NCI-H1930 (cell line): ENCODE data around the gene SHROOM3.

Experiments
- DNase-seq, 2 experiments: peaks; one replicate each; lab custom pipeline; 2025; lab: John Stamatoyannopoulos, UW

Gene SHROOM3

GRCh38 chr4:76624931-76625715, 190.1 kb downstream of the SHROOM3 start:
- no peak for DNase-seq

DNA sequence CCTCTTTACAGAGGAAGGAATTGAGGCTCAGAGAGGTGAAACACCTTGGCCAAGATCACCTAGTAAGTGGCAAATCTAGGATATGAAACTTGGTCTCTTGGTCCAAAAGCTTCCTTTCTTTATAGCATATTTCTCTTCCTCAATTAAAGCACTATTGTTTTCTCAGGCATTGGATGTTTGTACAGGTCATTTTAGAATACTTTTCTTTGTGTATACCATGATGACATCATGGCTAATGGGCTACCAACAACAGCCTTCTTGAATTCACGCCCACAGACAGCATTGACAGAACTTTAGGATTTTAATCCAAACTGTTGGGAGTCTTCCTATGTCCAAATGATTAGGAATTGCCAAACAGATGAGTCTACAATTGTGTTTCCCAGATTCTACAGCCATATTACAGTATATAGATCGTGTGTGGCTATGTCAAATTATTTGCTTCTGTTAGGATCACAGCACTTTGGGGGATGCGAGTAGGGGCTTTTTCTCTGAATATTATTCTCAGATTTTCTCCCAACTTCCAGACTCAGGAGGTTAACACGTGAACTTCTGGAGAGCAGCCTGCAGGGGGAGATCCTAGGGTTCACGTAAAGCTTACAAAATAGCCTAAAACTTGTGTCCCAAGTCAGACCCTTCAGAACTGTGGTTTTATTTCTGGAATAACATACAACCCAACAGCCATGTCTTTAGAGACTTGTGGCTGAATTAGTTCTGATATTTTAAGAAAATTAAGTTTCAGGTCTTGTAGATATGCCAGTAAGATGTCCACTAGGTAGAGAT, 191.8 kb downstream of the SHROOM3 start:
- no peak for DNase-seq

GRCh38 chr4:76628251-76628650, 193.2 kb downstream of the SHROOM3 start:
- no peak for DNase-seq

DNA sequence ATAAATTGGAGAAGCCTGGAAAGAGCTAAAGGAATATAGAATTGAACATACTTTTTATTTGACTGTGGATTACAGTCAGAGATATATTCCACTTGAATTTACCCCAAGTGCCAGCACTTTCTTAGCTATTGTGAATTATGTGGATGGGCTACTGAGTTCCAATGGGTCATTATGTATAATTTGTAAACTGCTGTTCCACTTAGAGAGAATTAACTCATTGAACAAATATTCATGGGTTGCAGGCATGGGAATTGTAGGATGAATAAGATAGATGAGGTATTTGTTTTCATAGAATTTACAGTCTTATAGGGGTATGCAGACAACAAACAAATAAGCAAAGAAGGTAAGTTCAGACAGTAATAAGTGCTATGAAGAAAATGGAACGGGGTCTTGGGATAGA, 195.7 kb downstream of the SHROOM3 start:
- no peak for DNase-seq

DNA sequence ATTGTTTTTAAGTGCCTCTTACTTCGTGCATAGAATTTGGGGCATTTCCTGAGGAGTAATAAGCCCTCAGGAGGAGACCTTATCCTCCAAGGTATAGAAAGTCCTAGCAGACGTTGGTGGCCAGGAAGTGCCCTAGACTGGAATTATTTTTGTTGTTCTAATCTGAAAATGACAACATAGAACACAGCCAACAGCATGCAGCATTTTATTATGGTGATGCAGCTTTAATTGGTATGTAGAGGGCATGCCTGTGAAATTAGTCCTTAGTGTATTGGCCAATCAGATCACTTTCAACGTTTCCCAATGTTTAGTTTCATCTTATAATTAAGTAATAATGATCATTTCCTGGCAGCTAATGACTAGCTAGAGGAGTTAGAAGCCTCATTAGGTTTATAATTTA, 199.2 kb downstream of the SHROOM3 start:
- no peak for DNase-seq

- DNase-seq: no peak
Observed at GRCh38 chr4:76637712-76638361, 202.8 kb downstream of the SHROOM3 start.

DNA sequence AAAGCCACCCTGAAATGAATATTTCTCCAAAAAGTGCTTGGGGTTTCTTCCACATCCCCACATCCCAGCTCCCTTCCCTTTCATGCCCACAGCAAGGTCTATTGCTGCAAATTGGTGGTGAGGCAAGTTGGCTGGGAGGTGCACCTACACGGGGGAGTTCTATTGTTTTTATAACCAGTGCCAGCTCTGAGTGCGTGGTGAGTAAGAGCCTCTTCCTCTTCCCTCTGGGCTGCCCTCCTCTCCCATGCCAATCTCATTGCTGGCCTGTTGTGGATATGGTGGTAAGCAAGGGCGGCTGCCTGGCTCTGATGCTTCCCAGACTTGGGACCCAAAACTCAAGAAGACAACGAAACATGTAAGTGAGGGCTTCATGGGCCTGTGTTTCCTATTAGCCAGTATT, 204.3 kb downstream of the SHROOM3 start:
- no peak for DNase-seq

DNA sequence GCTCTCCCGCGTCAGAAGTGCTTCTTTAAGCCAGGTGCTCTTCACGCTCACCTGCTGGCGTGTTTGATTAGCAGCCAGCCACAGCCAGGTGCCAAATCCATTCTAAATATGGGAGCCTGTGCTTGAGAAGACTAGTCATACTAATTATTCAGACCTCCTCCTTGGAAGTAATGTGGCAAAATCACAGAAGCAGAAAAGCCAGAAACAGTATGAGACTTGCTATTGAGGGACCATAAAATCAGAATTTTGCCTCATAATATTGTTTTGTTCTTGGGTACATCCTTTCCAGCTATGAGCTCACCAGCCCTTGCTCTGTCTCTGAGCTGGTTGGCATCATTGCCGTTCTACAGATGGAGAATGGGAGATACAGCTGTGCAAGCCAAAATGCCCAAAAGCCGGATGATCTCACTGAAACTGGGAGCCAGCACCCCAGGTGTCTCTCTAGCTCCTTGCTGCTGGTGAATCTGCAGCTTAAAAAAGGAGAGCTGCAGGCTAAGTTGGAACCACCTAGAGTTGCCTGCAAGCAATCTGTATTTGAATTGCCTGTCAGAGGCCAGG, 205.4 kb downstream of the SHROOM3 start:
- DNase-seq: peak; percentile 22 to 31

- DNase-seq: no peak
Observed at GRCh38 chr4:76641351-76641750, 206.3 kb downstream of the SHROOM3 start.

DNA sequence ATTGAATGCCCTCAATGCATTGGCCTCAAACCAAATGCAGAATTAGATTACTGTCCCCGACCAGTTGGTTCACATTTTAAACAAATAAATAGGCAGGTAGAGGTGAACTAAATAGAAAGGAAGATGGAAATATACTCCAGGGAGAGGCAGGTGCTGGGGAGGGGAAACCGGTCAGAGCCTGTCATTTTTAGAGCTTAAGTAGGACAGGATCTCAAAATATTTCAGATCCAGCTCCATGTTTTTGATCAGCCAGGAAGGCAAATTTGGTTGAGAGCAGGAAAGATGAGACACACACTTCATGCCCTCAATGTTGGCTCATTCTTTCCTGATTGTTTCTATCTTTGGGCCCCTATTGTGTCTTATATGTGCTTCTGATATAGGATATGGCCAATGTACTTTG, 206.7 kb downstream of the SHROOM3 start:
- no peak for DNase-seq

- DNase-seq: no peak
Observed at GRCh38 chr4:76644831-76645485, 209.9 kb downstream of the SHROOM3 start.

- no peak for DNase-seq
Observed at GRCh38 chr4:76649086-76649485, 214.1 kb downstream of the SHROOM3 start.

- DNase-seq: no peak
Observed at GRCh38 chr4:76651616-76652015, 216.6 kb downstream of the SHROOM3 start.

DNA sequence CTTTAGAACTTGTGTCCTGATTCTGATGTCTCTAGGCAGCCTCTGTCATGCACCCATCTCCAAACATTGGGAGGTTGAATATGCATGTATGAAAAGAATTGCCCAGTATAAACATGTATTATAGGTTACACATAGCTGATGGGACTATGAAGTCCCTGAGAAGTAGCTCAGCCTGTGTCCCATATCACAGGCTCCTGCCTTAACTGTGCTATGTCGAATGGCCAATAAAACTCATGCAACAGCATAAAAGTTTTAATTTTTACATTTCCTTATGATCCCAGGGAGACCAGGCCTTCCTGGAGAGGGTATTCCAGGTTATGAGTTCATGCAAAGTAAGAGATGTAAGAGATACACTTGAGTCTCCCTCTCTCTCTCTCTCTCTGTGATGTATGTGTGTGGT, 217.4 kb downstream of the SHROOM3 start:
- DNase-seq: no peak

- DNase-seq: no peak
Observed at GRCh38 chr4:76654084-76654483, 219.1 kb downstream of the SHROOM3 start.

- DNase-seq: no peak
Observed at GRCh38 chr4:76654791-76655190, 219.8 kb downstream of the SHROOM3 start.

DNA sequence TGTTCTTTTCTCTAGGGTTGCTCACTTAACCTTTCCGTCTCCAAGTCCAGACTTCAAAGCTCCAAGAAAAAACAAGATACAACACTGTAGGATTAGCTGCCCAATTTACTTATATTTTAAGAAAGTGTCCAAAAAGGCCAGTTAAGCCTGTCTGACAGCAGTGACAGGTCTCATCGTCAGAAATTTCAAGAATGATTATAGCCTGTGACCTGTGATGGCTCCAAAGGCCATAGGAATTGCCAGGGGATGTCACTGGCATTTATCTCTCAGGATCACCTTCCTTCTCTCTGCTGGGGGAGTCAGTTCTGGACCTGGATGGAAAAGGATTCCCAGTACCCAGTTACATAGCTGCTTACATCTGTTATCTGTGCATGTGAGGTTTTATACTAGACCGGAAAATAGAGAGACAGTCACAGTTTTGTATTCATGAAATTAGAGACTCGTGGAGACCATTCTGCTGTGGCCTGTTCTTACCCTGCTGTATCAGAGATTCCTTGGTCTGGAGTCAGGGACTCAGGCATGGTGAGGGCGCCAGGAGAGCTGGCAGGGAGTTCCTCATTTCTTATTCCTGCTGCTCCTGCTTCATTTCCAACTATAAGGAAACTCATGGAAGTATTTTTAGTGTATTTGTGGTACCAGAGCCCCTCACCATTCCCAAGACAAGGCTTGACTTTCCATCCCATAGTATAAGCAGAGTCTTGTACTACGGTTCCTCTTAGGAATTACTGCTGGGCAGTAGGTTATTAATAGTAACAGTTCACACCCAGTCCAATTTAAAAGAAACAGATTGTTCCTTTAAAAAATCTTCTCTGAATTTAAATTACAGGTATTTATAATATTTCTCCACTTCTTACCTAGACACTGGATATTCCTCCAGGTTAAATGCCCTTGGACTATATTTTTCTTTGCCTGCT, 220.8 kb downstream of the SHROOM3 start:
- DNase-seq: no peak

GRCh38 chr4:76657443-76657842, 222.4 kb downstream of the SHROOM3 start:
- no peak for DNase-seq

DNA sequence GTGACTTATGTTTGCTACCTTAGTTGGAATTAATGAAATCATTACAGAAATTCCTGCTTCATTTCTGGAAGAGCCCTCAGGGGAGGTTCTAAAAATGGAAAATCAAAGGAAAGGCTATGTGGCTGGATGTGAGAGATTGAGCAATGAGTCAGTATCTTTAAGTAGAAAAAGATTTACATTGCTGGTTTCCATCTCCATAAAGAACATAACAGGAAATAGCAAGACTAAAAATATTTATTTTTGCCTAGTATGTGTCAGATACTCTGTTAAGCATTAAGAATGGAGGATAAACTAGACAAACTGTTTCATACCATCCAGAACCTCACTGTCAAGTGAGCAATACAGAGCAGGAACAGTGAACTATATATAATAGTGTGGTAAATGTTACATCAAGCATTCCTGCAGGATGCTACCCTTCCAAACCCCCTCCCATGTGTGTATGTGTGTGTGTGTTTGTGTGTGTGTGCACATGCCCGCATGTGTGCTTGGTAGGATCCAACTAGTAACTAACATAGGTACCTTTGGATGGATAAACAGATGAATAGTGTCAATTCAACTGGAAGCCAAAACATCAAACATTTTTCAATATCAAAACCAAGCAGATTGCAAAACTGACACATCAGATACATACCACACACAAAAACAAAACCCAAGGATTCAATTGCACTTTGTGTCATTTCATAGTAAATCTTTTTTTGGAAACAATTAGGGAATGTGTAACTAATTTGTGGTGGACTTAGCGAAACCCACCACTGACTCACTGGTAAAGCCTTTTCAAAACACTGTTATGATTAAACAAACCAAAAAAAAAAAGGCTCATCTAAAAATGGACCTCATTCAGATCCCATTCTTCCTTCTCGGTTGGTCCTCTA, 223.4 kb downstream of the SHROOM3 start:
- DNase-seq: no peak

DNA sequence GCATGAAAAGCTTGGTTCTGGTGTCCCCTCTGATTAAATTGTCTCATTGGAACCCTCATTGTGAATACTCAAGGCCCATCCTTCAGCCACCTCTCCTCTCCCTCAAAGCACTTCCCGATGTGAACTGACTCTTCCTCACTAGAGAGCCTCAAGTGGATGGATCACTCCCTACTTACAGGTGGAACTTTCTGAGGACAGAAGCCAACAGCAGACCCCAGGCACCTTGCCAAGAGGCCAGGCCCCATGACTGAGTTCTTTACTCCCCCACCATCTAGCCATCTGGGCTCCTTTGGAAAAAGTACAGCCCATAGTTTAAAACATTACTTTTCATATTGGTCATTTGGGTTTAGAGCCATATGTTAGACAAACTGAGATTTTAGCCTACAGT, 224.1 kb downstream of the SHROOM3 start:
- no peak for DNase-seq
